Neural crest cell (in vitro differentiated cells): ENCODE measurements around the gene RERE. TPM values are rescaled to one million over a fixed set of nuclear protein-coding genes. Genes with fewer than 3 reads are reported as not detected.

Experiments used
- DNase-seq: peaks from one replicate; pipeline ENCODE4 v3.0.0; 2021; ENCODE audit warnings: low read depth, mixed read lengths, low spot score
- H3K27ac Mint-ChIP-seq: one replicate; pipeline ENCODE4 v1.8.0; 2021; ENCODE audit warnings: mild to moderate bottlenecking, mixed read lengths; ENCODE audit not compliant: unreplicated experiment
- H3K27me3 Mint-ChIP-seq: 2 replicates; pipeline ENCODE4 v1.8.0; 2021; ENCODE audit warnings: low read depth, mild to moderate bottlenecking, mixed read lengths
- H3K36me3 Mint-ChIP-seq: 2 replicates; pipeline ENCODE4 v1.8.0; 2021; ENCODE audit warnings: low read depth, mild to moderate bottlenecking, mixed read lengths
- H3K4me1 Mint-ChIP-seq: 2 replicates; pipeline ENCODE4 v1.8.0; 2021; ENCODE audit warnings: mixed read lengths
- H3K4me3 Mint-ChIP-seq: one replicate; pipeline ENCODE4 v1.8.0; 2021; ENCODE audit warnings: mild to moderate bottlenecking, mixed read lengths
- H3K9me3 Mint-ChIP-seq: 2 replicates; pipeline ENCODE4 v1.8.0; 2021; ENCODE audit warnings: mixed read lengths
- CTCF ChIP-seq: fragments of 200-600 bp; sonication (generic); conservative IDR thresholded peaks from 2 replicates; pipeline ENCODE4 v1.5.0; 2021; ENCODE audit warnings: antibody characterized with exemption, mild to moderate bottlenecking
- total RNA-seq: library from RNA; stranded (reverse); gene quantifications from 2 replicates; pipeline ENCODE4 v1.2.1, GENCODE V29; 2021

The RERE gene
- total RNA-seq, 1 donor from 2014 or later = 122 TPM

- no peaks in the 10 kb centered on the region for H3K36me3 Mint-ChIP-seq
- H3K4me3 Mint-ChIP-seq = no peak overlapping the region
- no peak for TF ChIP-seq CTCF
- no peak overlapping the region for H3K27ac Mint-ChIP-seq
- H3K27me3 Mint-ChIP-seq = no peaks in the 10 kb centered on the region
- H3K9me3 Mint-ChIP-seq = no peaks in the 10 kb centered on the region
- peaks cover 88% of the 10 kb centered on the region for H3K4me1 Mint-ChIP-seq
- no peak for DNase-seq
Observed at GRCh38 chr1:8462371-8462892, 355.0 kb downstream of the RERE start.

DNA sequence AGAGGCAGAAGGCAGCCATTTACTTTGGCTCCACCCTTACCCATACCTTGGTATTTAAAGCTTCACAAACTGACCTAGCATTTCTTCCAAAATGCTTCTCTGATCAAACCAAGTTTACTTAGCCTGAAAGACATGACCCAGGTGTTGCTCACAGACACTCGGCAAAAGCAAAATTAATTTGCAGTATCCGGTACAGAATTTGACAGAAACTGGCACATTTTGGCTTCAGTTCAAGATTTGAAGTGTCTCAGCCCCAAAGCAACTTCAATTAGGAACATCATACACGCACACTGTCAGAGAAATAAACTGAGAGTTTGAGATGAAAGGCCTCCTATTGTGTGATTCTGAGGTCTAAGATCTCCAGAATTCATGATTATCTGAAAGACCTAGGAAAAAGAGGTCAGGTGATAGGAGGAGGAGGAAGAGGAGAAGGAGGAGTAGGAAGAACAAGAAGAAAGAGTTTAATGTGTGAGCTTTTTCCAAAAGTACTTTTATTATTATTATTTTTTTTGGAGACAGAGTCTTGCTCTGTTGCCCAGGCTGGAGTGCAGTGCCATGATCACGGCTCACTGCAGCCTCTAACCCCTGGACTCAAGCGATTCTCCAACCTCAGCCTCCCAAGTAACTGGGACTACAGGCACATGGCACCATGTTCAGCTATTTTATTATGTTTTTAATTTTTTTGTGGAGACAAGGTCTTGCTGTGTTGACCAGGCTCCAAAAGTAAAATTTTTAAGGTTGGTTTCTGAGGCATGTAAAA is 355.9 kb downstream of the RERE start:
- H3K4me3 Mint-ChIP-seq = no peak overlapping the region
- H3K27me3 Mint-ChIP-seq = no peaks in the 10 kb centered on the region
- no peak for TF ChIP-seq CTCF
- peaks cover 89% of the 10 kb centered on the region for H3K4me1 Mint-ChIP-seq
- no peak overlapping the region for H3K27ac Mint-ChIP-seq
- no peaks in the 10 kb centered on the region for H3K9me3 Mint-ChIP-seq
- no peak for DNase-seq
- H3K36me3 Mint-ChIP-seq = no peaks in the 10 kb centered on the region

- H3K27me3 Mint-ChIP-seq = no peaks in the 10 kb centered on the region
- no peak overlapping the region for H3K4me3 Mint-ChIP-seq
- H3K36me3 Mint-ChIP-seq = peaks cover under 1% of the 10 kb centered on the region
- no peak for TF ChIP-seq CTCF
- H3K4me1 Mint-ChIP-seq = peaks cover 87% of the 10 kb centered on the region
- no peak overlapping the region for H3K27ac Mint-ChIP-seq
- DNase-seq = no peak
- H3K9me3 Mint-ChIP-seq = no peaks in the 10 kb centered on the region
Observed at GRCh38 chr1:8460784-8461183, 356.7 kb downstream of the RERE start.

DNA sequence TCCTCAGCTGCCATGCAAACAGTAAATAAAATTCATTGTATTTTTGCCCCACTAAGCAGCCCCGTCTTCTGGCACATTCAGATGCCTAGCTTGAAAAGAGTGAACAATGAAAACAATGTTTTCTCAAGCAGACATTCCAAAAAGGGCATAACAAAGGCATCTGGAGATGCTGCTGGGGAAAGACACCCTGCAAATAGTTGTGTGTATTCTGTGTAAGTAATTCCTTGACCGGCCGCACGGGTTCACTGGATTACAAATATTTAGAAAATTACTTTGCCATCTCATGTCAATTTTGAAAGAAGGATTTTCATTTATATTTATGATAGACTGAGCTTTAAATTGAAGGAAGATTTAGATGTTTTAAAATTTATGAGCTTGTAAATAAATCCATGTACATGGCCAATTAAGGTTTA is 357.3 kb downstream of the RERE start:
- Mint-ChIP-seq H3K4me3 (peak overlapping the region; percentile 4), H3K36me3 (peaks cover 3% of the 10 kb centered on the region), H3K4me1 (peaks cover 81% of the 10 kb centered on the region), H3K27me3 (no peaks in the 10 kb centered on the region), H3K27ac (peak overlapping the region; percentile 39), H3K9me3 (no peaks in the 10 kb centered on the region)
- DNase-seq = no peak
- no peak for TF ChIP-seq CTCF

GRCh38 chr1:8458607-8459006 is 358.8 kb downstream of the RERE start:
- H3K4me1 Mint-ChIP-seq = peaks cover 65% of the 10 kb centered on the region
- DNase-seq = no peak
- no peaks in the 10 kb centered on the region for H3K9me3 Mint-ChIP-seq
- H3K27ac Mint-ChIP-seq = no peak overlapping the region
- no peak for TF ChIP-seq CTCF
- H3K4me3 Mint-ChIP-seq = no peak overlapping the region
- no peaks in the 10 kb centered on the region for H3K27me3 Mint-ChIP-seq
- H3K36me3 Mint-ChIP-seq = peaks cover 3% of the 10 kb centered on the region
